ENCODE data around the gene KRT16. TPM values are rescaled to one million over a fixed set of nuclear protein-coding genes. Genes with fewer than 3 reads are reported as not detected.

The KRT16 gene
- polyA plus RNA-seq, 4 donors = not detected

Other genes with a start within 250 kb of the KRT16 start
- not detected for gene KRT33B, start 243.0 kb downstream of the KRT16 start, polyA plus RNA-seq (ENCODE audit: insufficient read length in 4 of 4)
- not detected for gene KRT34, start 230.5 kb downstream of the KRT16 start, polyA plus RNA-seq (ENCODE audit: insufficient read length in 4 of 4)
- gene KRT31, start 215.2 kb downstream of the KRT16 start, polyA plus RNA-seq (ENCODE audit: insufficient read length in 4 of 4) = under 1 TPM in 1 of 4 donors, not detected in 3; 0.08 TPM
- gene KRT37, start 188.2 kb downstream of the KRT16 start, polyA plus RNA-seq (ENCODE audit: insufficient read length in 4 of 4) = not detected
- gene KRT38, start 171.8 kb downstream of the KRT16 start, polyA plus RNA-seq (ENCODE audit: insufficient read length in 4 of 4) = not detected
- not detected for gene KRT32, start 145.4 kb downstream of the KRT16 start, polyA plus RNA-seq (ENCODE audit: insufficient read length in 4 of 4)
- under 1 TPM in 2 of 4 donors, not detected in 2; 0.07 to 0.09 TPM for gene KRT35, start 131.6 kb downstream of the KRT16 start, polyA plus RNA-seq (ENCODE audit: insufficient read length in 4 of 4)
- gene KRT36, start 122.9 kb downstream of the KRT16 start, polyA plus RNA-seq (ENCODE audit: insufficient read length in 4 of 4) = under 1 TPM in 1 of 4 donors, not detected in 3; 0.12 TPM
- gene KRT13, start 107.2 kb downstream of the KRT16 start, polyA plus RNA-seq (ENCODE audit: insufficient read length in 4 of 4) = 10 to 100 TPM in 1 of 4 donors, 1 to 10 TPM in 2, under 1 TPM in 1; 0.54 to 37.8 (median 1.9) TPM
- gene KRT15, start 93.9 kb downstream of the KRT16 start, polyA plus RNA-seq (ENCODE audit: insufficient read length in 4 of 4) = 1 to 10 TPM in 3 of 4 donors, under 1 TPM in 1; 0.72 to 3.1 (median 1.6) TPM
- 100 to 1,000 TPM in 3 of 4 donors, 10 to 100 TPM in 1; 22.8 to 304 (median 176) TPM for gene KRT19, start 84.5 kb downstream of the KRT16 start, polyA plus RNA-seq (ENCODE audit: insufficient read length in 4 of 4)
- not detected for gene KRT9, start 40.7 kb downstream of the KRT16 start, polyA plus RNA-seq (ENCODE audit: insufficient read length in 4 of 4)
- under 1 TPM; 0.24 to 0.44 (median 0.36) TPM for gene KRT14, start 25.9 kb downstream of the KRT16 start, polyA plus RNA-seq (ENCODE audit: insufficient read length in 4 of 4)
- gene KRT17, start 11.8 kb upstream of the KRT16 start, polyA plus RNA-seq (ENCODE audit: insufficient read length in 4 of 4) = 1 to 10 TPM; 1.2 to 3.1 (median 1.5) TPM
- 100 to 1,000 TPM; 669 to 825 (median 761) TPM for gene EIF1, start 76.1 kb upstream of the KRT16 start, polyA plus RNA-seq (ENCODE audit: insufficient read length in 4 of 4)
- not detected for gene GAST, start 99.6 kb upstream of the KRT16 start, polyA plus RNA-seq (ENCODE audit: insufficient read length in 4 of 4)
- gene HAP1, start 121.9 kb upstream of the KRT16 start, polyA plus RNA-seq (ENCODE audit: insufficient read length in 4 of 4) = 1 to 10 TPM in 2 of 4 donors, under 1 TPM in 2; 0.69 to 1.5 (median 0.92) TPM
- 100 to 1,000 TPM in 3 of 4 donors, 10 to 100 TPM in 1; 74.9 to 239 (median 187) TPM for gene JUP, start 173.9 kb upstream of the KRT16 start, polyA plus RNA-seq (ENCODE audit: insufficient read length in 4 of 4)
- 10 to 100 TPM; 33.9 to 49.4 (median 39.8) TPM for gene P3H4, start 199.2 kb upstream of the KRT16 start, polyA plus RNA-seq (ENCODE audit: insufficient read length in 4 of 4)
- gene FKBP10, start 200.2 kb upstream of the KRT16 start, polyA plus RNA-seq (ENCODE audit: insufficient read length in 4 of 4) = 100 to 1,000 TPM; 141 to 260 (median 161) TPM
- gene NT5C3B, start 223.5 kb upstream of the KRT16 start, polyA plus RNA-seq (ENCODE audit: insufficient read length in 4 of 4) = 100 to 1,000 TPM in 1 of 4 donors, 10 to 100 TPM in 3; 72.3 to 118 (median 91.4) TPM
- gene KLHL10, start 225.1 kb upstream of the KRT16 start, polyA plus RNA-seq (ENCODE audit: insufficient read length in 4 of 4) = under 1 TPM; 0.16 to 0.34 (median 0.26) TPM